Measurements from ENCODE around the gene HOXB4.

HOXB4 gene

GRCh38 chr17:48618256-48618896 is 40.2 kb upstream of the HOXB4 start:
- peak; percentile 74 for DNase-seq (ENCODE audit: low spot score)
- Mint-ChIP-seq H3K4me3 (peak overlapping the region; percentile 44), H3K27ac (no peak overlapping the region), H3K27me3 (ENCODE audit: low read depth) (peaks cover 94% of the 10 kb centered on the region), H3K9me3 (no peaks in the 10 kb centered on the region), H3K36me3 (ENCODE audit: low read depth) (peaks cover 3% of the 10 kb centered on the region), H3K4me1 (ENCODE audit: low read depth) (peaks cover 20% of the 10 kb centered on the region)

- Mint-ChIP-seq H3K36me3 (ENCODE audit: low read depth) (peaks cover 3% of the 10 kb centered on the region), H3K9me3 (no peaks in the 10 kb centered on the region), H3K27me3 (ENCODE audit: low read depth) (peaks cover 92% of the 10 kb centered on the region), H3K4me3 (no peak overlapping the region), H3K27ac (no peak overlapping the region), H3K4me1 (ENCODE audit: low read depth) (peaks cover 24% of the 10 kb centered on the region)
- DNase-seq (ENCODE audit: low spot score), result no peak
Observed at GRCh38 chr17:48617471-48618255, 39.5 kb upstream of the HOXB4 start.

GRCh38 chr17:48616717-48617470 is 38.7 kb upstream of the HOXB4 start:
- Mint-ChIP-seq H3K4me3 (peak overlapping the region; percentile 1), H3K27ac (peak overlapping the region; percentile 15), H3K27me3 (ENCODE audit: low read depth) (peaks cover 90% of the 10 kb centered on the region), H3K36me3 (ENCODE audit: low read depth) (peaks cover 3% of the 10 kb centered on the region), H3K9me3 (no peaks in the 10 kb centered on the region), H3K4me1 (ENCODE audit: low read depth) (peaks cover 27% of the 10 kb centered on the region)
- DNase-seq (ENCODE audit: low spot score), result no peak

DNA sequence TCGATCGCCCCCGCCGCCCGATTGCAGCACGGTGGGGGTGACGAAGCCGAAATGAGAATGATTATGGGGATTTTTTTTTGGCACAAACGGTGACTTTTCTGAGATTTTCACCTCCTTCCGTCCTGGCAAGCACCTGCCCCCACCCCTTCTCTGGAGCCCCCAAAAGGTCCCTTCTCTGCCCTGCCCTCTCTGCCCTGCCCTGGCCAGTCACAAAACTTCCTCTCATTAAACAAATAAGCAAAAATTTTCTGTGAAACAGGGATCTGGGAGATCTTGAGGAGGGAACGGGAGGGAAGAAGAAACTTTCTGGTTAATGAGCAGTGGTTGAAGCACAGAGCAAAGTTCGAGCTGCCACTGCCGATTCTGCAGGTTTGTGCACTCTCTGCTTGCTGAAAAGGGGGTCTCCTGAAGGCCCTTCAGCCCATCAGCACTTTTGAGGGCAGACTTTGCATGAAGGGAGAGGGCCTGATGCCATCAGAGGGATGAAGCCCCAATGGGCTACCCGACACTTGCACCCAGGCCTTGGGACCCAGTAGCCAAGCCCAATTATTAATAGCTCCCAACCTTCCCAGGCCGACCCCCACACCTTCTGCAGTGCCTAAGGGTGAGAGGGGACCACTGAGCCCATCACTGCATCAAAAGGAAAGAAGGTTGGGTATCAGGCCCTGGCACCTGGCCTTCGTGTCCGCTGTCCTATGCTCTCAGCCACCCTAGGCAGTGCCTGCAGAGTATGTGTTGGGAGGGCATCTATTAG is 38.0 kb upstream of the HOXB4 start:
- peaks cover 3% of the 10 kb centered on the region for H3K36me3 Mint-ChIP-seq (ENCODE audit: low read depth)
- DNase-seq (ENCODE audit: low spot score), result no peak
- no peaks in the 10 kb centered on the region for H3K9me3 Mint-ChIP-seq
- peaks cover 34% of the 10 kb centered on the region for H3K4me1 Mint-ChIP-seq (ENCODE audit: low read depth)
- no peak overlapping the region for H3K27ac Mint-ChIP-seq
- H3K4me3 Mint-ChIP-seq, result peak overlapping the region; percentile 7
- peaks cover 91% of the 10 kb centered on the region for H3K27me3 Mint-ChIP-seq (ENCODE audit: low read depth)

- no peak for DNase-seq (ENCODE audit: low spot score)
- Mint-ChIP-seq H3K27me3 (ENCODE audit: low read depth) (peaks cover 88% of the 10 kb centered on the region), H3K36me3 (ENCODE audit: low read depth) (peaks cover 5% of the 10 kb centered on the region), H3K9me3 (no peaks in the 10 kb centered on the region), H3K4me3 (peak within 1 kb of the TSS; percentile 50), H3K27ac (peak within 1 kb of the TSS; percentile 80), H3K4me1 (ENCODE audit: low read depth) (peaks cover 39% of the 10 kb centered on the region)
Observed at GRCh38 chr17:48615047-48615962, 37.2 kb upstream of the HOXB4 start, which contains the start of gene HOXB8. Gene HOXB8 (minus strand): TSS chr17:48615292. CDS start chr17:48614704, 588 bp downstream.

GRCh38 chr17:48613862-48614694 is 35.9 kb upstream of the HOXB4 start:
- Mint-ChIP-seq H3K27ac (peak overlapping the region; percentile 68), H3K4me1 (ENCODE audit: low read depth) (peaks cover 37% of the 10 kb centered on the region), H3K9me3 (no peaks in the 10 kb centered on the region), H3K27me3 (ENCODE audit: low read depth) (peaks cover 86% of the 10 kb centered on the region), H3K4me3 (peak overlapping the region; percentile 67), H3K36me3 (ENCODE audit: low read depth) (peaks cover 5% of the 10 kb centered on the region)
- DNase-seq (ENCODE audit: low spot score), result no peak

DNA sequence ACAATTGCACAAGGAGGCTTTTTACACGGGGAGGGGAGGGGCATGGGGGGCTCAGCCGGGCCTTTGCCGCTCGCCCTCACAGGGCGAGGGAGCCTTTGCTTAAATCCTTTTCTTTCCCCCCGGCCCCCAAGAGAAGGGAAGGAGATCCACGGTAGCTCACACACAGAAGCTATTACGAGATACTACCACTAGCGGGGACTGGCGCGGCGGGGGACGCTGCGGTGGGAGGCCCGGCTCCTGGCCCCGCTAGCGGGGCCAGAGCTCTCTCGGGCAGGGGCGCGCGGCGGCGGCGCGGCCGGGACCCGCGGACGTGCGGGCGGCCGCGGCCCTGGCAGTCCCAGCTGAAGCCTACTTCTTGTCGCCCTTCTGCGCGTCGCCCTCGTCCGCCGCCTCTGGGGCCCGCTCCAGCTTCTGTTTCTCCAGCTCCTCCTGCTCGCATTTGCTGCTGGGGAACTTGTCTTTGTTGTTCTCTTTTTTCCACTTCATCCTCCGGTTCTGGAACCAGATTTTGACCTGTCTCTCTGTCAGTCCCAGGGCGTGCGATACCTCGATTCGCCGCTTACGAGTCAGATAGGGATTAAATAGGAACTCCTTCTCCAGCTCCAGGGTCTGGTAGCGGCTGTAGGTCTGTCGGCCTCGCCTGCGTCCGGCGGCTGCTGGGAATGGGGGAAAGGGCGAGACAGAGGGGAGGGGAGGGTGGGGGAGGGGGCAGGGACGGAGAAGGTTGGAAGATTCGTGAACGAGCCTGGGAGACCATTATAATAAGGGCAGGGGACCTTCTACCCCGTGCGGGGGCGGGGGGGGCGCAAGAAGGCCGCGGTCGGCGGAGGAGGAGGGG is 34.9 kb upstream of the HOXB4 start:
- Mint-ChIP-seq H3K4me1 (ENCODE audit: low read depth) (peaks cover 29% of the 10 kb centered on the region), H3K9me3 (no peaks in the 10 kb centered on the region), H3K36me3 (ENCODE audit: low read depth) (peaks cover 3% of the 10 kb centered on the region), H3K27me3 (ENCODE audit: low read depth) (peaks cover 84% of the 10 kb centered on the region), H3K27ac (peak overlapping the region; percentile 69), H3K4me3 (peak overlapping the region; percentile 83)
- DNase-seq (ENCODE audit: low spot score), result no peak

DNA sequence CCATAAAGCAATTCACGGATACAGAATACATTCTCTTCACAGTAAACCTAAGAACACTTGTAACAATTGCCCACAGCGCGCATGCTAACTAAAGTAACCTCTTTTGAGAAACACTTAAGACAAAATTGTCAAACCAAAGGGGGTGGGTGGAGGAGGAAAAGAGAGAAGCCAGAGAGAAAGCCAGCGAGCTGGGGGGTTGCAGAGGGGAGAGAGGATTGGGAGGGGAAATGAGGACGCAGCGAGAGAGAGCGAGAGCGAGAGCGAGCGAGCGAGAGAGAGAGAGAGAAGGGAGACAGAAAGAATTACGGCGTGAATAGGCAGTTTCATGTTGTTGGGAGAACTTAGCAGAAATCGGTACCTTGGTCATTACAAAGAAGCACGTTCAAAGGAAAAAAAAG is 34.3 kb upstream of the HOXB4 start:
- peak overlapping the region; percentile 37 for H3K27ac Mint-ChIP-seq
- no peaks in the 10 kb centered on the region for H3K9me3 Mint-ChIP-seq
- peaks cover 84% of the 10 kb centered on the region for H3K27me3 Mint-ChIP-seq (ENCODE audit: low read depth)
- peaks cover 3% of the 10 kb centered on the region for H3K36me3 Mint-ChIP-seq (ENCODE audit: low read depth)
- H3K4me3 Mint-ChIP-seq, result peak overlapping the region; percentile 68
- peaks cover 28% of the 10 kb centered on the region for H3K4me1 Mint-ChIP-seq (ENCODE audit: low read depth)
- DNase-seq (ENCODE audit: low spot score), result no peak

GRCh38 chr17:48611681-48612455 is 33.7 kb upstream of the HOXB4 start:
- Mint-ChIP-seq H3K27me3 (ENCODE audit: low read depth) (peaks cover 84% of the 10 kb centered on the region), H3K4me3 (peak overlapping the region; percentile 90), H3K4me1 (ENCODE audit: low read depth) (peaks cover 22% of the 10 kb centered on the region), H3K27ac (peak overlapping the region; percentile 57), H3K9me3 (no peaks in the 10 kb centered on the region), H3K36me3 (ENCODE audit: low read depth) (peaks cover 3% of the 10 kb centered on the region)
- DNase-seq (ENCODE audit: low spot score), result no peak

GRCh38 chr17:48611213-48611612 is 33.1 kb upstream of the HOXB4 start:
- H3K27ac Mint-ChIP-seq, result peak overlapping the region; percentile 13
- DNase-seq (ENCODE audit: low spot score), result no peak
- peak overlapping the region; percentile 90 for H3K4me3 Mint-ChIP-seq
- H3K27me3 Mint-ChIP-seq (ENCODE audit: low read depth), result peaks cover 83% of the 10 kb centered on the region
- no peaks in the 10 kb centered on the region for H3K9me3 Mint-ChIP-seq
- peaks cover 22% of the 10 kb centered on the region for H3K4me1 Mint-ChIP-seq (ENCODE audit: low read depth)
- H3K36me3 Mint-ChIP-seq (ENCODE audit: low read depth), result peaks cover 3% of the 10 kb centered on the region
